Activated CD4-positive, CD25-positive, alpha-beta regulatory T cell (primary cell): Measurements from ENCODE around the gene PDZRN3.

Experiments
- DNase-seq, 4 experiments: peaks; one replicate each; lab custom pipeline; 2025; lab: John Stamatoyannopoulos, UW

The PDZRN3 gene

GRCh38 chr3:73415118-73415517, 209.6 kb downstream of the PDZRN3 start:
- DNase-seq, result no peak

- no peak for DNase-seq
These were observed 211.1 kb downstream of the PDZRN3 start for GRCh38 chr3:73413619-73414018.

- no peak for DNase-seq
These were observed 212.7 kb downstream of the PDZRN3 start for GRCh38 chr3:73411993-73412392.

- no peak for DNase-seq
These were observed 213.2 kb downstream of the PDZRN3 start for GRCh38 chr3:73411545-73411944.

GRCh38 chr3:73409138-73409763, 215.5 kb downstream of the PDZRN3 start:
- no peak for DNase-seq

GRCh38 chr3:73408634-73409033, 216.1 kb downstream of the PDZRN3 start:
- no peak for DNase-seq

- no peak for DNase-seq
These were observed 217.2 kb downstream of the PDZRN3 start for GRCh38 chr3:73407577-73407976.

GRCh38 chr3:73405853-73406252, 218.9 kb downstream of the PDZRN3 start:
- no peak for DNase-seq

- DNase-seq, result no peak
These were observed 219.7 kb downstream of the PDZRN3 start for GRCh38 chr3:73405000-73405399.

GRCh38 chr3:73404435-73404834, 220.3 kb downstream of the PDZRN3 start:
- DNase-seq, result no peak

- DNase-seq, result no peak
These were observed 221.3 kb downstream of the PDZRN3 start for GRCh38 chr3:73403444-73403843.

GRCh38 chr3:73401616-73402279, 223.0 kb downstream of the PDZRN3 start:
- DNase-seq, result no peak

- DNase-seq, result no peak
These were observed 223.7 kb downstream of the PDZRN3 start for GRCh38 chr3:73401059-73401458.

GRCh38 chr3:73399666-73400253, 225.0 kb downstream of the PDZRN3 start:
- no peak for DNase-seq

- DNase-seq, result no peak
These were observed 225.6 kb downstream of the PDZRN3 start for GRCh38 chr3:73399106-73399505.

- no peak for DNase-seq
These were observed 226.7 kb downstream of the PDZRN3 start for GRCh38 chr3:73398084-73398483.

GRCh38 chr3:73394240-73394639, 230.5 kb downstream of the PDZRN3 start:
- DNase-seq, result no peak

- DNase-seq, result no peak
These were observed 231.7 kb downstream of the PDZRN3 start for GRCh38 chr3:73393005-73393404.

GRCh38 chr3:73391984-73392383, 232.8 kb downstream of the PDZRN3 start:
- DNase-seq, result no peak

- no peak for DNase-seq
These were observed 234.8 kb downstream of the PDZRN3 start for GRCh38 chr3:73389928-73390327.

- no peak for DNase-seq
These were observed 235.5 kb downstream of the PDZRN3 start for GRCh38 chr3:73389117-73389813.

- DNase-seq, result no peak
These were observed 239.2 kb downstream of the PDZRN3 start for GRCh38 chr3:73385568-73385967.
